ENCODE data around the gene ANKFY1.
"Not testable (repeated sequence)": the region's sequence is repeated elsewhere in the genome, so short reads cannot be mapped to it uniquely, and the experiment has no call there.

ANKFY1 gene

GRCh38 chr17:4152471-4152870 lies 111.3 kb downstream of the ANKFY1 start:
- DNase-seq: no peak

GRCh38 chr17:4150096-4150495 lies 113.7 kb downstream of the ANKFY1 start:
- DNase-seq: no peak

DNA sequence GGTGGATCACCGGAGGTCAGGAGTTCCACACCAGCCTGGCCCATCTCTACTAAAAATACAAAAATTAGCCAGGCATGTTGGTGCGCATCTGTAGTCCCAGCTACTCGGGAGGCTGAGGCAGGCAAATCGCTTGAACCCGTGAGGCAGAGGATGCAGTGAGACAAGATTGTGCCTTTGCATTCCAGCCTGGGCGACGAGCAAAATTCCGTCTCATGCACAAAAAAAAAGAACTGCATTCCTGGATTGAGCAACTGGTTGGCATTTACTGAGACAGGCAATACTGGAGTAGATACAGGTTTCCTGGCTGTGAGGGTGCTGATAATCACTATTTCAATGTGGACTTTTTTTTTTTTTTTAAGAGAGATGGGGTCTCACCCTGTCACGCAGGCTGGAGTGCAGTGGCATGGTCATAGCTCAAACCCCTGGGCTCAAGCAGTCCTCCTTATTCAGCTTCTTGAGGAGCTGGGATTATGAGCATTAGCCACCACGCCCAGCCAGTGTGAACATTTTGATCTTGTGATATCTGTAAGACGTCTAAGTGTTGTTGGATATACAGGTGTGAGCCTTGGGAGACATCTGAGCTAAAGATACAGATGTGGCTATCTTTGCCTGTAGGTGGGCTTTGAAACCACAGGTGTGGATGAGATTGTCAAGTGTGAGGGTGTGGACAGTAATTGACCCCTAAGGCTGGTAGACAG lies 115.0 kb downstream of the ANKFY1 start:
- DNase-seq: no peak

DNA sequence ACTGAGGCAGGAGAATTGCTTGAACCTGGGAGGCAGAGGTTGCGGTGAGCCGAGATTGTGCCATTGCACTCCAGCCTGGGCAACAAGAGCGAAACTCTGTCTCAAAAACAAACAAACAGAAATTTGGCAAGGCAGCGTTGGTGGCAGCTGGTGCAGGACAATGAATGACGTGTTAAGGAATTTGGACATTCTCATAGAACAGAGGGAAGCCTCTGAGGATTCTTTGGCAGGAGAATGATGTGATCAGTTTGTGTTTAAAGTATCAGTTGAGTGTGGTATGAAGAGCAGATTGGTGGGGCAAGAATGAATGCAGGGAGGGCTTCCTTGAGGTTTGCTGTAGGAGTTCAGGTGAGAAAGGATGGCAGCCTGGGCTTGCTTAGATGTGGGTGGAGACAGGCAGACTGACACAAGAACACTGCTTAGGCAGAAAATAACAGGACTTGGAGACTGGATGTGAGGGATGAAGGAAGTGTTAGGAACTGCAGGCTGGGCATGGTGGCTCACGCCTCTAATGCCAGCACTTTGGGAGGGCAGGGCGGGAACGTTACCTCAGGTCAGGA lies 115.9 kb downstream of the ANKFY1 start:
- no peak for DNase-seq

DNA sequence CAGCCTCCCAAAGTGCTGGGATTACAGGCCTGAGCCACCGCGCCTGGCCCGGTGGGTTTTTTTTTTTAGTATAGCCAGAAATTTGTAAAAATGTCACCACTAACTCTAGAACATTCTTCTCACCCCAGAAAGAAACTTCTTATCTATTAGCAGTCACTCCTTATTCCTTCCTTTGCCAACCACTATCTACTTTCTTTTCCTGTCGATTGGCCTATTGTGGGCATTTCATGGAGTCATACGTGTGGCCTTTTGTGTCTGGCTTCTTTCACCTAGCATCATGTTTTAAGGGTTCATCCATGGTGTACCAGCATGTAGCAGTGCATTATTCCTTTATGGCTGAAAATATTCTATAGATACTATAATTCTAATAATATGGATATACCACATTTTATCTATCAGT lies 117.1 kb downstream of the ANKFY1 start:
- no peak for DNase-seq

DNA sequence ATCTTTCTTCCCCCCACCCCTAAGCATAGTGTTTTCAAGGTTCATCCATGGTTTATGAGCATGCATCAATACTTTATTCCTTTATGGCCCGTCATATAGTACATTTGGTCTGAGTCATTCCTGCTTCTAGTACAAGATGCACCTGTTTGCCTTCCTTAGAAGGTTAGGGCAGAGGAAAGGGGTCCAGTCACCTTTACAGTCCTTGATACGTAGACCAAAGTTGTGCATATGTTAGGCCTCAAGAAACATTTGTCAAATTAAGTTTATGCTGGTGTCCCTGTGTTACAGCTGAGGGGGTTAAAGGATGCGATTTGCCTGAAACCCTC lies 119.4 kb downstream of the ANKFY1 start:
- DNase-seq: no peak

DNA sequence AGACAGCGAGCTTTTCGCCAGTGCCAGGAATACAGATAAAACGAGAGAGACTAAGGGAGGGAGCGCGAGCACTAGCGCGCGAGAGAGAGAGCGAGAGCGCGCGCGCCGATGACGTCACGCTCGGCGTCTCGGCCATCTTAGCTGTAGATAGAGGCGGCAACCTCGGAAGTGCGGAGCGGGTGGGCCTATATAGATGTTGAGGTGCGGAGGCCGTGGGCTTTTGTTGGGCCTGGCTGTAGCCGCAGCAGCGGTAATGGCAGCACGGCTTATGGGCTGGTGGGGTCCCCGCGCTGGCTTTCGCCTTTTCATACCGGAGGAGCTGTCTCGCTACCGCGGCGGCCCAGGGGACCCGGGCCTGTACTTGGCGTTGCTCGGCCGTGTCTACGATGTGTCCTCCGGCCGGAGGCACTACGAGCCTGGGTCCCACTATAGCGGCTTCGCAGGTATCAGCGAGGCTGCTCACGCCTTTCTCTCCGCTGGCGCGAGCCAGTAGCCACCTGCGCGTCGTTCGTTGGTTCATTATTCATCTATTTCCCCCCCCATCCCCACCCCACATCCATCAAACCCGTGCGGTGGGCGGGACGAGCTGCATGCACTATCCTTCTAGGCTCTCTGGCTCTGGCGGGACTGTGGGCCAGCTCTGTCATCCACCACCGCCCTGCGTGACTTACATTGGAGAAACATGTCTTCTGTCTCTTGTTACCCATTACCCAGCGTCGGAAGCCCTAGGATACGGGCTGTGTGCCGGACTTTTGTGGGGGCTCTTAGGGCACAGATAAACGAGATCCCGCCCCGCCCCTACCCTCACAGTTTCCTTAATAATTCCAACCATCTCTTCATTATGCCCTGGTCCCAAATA lies 120.0 kb downstream of the ANKFY1 start:
- DNase-seq: peak; percentile 58

DNA sequence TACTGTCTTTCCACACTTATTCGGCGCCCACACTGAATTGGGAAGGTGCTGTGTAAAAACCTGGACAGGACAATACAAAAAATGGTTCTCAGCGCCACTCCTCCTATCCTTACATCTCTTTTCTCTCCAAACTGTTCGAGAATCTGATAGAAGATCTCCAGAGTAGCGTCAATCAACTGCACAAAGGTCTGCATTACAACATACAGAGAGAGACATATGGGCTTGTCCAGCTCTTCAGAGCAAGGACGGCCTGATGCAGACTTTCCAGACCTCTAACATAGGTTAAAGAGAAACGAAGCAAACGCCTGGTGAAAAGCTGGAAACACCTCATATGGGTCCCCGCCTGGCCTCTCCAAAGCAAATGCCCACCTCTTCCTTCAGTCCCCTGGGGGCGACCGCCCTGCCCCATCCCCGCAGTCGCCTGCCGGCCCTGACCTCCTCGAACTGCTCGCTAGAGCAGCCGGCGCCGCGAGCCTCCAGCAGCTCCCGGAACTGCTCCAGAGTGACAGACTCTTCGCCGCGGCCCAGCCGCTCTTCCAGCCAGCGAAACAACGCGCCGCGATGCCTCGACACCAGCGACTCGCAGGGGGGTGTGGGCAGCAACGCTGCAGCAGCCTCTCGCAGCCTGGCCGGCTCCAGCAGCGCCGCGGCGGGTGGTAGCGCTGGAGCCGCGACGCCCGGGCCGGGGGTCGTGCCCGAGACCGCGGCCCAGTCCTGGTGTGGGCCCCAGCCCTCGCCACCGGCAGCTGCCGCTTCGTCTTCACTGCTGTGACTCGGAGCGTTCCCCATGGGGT lies 121.5 kb downstream of the ANKFY1 start:
- DNase-seq: no peak

DNA sequence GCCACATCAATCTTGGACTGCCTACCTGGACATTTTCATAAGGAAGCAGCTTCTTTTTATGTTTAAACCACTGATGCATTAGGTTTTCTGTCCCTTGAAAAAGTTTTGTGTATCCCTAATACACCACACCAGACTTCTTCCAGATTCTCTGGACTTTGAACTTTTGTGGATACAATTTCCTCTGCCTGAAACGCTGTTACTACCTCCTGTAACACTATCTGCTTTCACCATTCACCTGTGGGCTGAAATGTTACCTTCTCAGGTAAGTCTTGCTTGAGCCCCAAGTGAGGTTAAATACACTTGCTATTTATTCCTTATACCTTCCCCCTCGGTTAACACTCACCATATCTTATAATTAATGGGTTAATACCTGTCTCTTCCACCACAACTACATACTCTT lies 123.7 kb downstream of the ANKFY1 start:
- no peak for DNase-seq

DNA sequence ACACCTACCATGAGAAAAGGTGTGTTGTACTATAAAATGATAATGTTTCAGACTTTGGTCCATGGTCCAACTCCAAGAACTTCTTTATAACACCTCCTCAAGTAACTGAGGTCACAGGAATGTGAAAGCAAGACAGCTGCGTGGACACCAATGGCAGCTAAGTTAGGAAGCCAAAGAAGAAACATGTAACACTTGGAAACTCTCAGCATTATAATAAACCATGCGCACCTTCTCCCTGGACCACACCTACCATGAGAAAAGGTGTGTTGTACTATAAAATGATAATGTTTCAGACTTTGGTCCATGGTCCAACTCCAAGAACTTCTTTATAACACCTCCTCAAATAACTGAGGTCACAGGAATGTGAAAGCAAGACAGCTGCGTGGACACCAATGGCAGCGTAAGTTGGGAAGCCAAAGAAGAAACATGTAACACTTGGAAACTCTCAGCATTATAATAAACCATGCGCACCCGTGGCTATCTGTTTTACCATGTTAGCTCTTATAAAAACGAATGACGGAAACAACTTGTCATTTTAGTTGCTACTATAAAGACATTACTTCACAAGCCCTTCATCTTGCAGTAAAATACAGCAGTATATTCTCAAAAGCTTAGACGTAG lies 124.8 kb downstream of the ANKFY1 start:
- DNase-seq: not testable (repeated sequence)

DNA sequence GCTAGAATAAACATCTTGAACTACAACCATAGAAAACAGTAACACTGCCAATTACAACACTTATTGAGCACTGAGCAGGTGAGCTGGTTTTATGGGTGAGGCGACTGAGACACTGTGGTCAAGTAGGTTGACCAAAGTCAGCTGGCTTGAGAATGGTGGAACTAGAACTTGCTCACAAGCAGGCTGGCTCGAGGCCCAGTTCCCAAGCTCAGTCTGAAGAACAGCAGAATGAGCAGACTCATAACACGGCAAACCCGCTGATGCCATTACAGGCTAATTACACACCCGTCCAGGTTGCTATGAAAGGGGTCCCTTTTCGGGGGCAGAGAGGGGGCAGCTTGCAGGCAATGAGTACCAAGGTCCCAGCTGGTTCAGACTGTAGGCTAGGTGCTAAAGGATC lies 127.4 kb downstream of the ANKFY1 start:
- DNase-seq: no peak

- no peak for DNase-seq
These were observed 128.3 kb downstream of the ANKFY1 start for GRCh38 chr17:4135489-4135888.

DNA sequence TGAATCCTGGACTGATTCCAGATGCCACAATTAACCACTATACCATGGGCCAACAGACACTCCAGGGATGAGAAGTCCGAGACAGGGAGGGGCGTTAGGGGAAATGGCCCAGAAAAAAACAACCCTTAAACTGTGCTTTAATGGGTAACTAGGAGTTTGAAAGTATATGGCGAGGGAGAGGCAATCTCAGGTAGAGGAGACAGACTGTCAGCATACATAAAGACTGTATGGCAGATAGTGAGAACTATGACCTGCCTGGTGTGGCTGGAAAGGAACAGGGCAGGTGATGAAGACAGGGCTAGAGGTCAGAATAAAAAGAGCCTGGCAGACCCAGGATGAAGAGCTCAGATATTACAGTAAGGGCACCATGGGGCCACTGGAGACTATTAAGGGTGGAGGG lies 129.1 kb downstream of the ANKFY1 start:
- no peak for DNase-seq

GRCh38 chr17:4130715-4131114 lies 133.1 kb downstream of the ANKFY1 start:
- no peak for DNase-seq

GRCh38 chr17:4127555-4127954 lies 136.2 kb downstream of the ANKFY1 start:
- DNase-seq: no peak

DNA sequence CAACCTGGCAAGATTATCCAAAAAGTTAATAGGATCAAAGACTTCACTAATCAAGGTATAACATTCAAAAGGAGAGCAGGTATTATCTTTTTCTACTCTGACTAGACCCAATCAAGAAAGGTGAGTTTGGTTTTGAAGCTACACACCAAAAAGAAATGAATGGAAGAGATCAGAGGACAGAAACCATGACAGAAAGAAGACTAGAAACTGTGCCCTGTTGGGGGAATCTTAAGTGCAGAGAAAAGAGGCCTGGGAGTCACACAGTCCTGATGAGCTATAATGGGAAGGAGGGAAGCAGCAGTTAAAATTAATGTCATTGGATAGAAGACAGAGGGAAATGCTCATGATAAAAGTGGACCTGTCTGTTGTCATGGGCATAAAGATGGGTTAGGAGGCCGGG lies 138.2 kb downstream of the ANKFY1 start:
- DNase-seq: no peak

- no peak for DNase-seq
These were observed 138.8 kb downstream of the ANKFY1 start for GRCh38 chr17:4124999-4125398.

GRCh38 chr17:4120332-4120731 lies 143.4 kb downstream of the ANKFY1 start:
- DNase-seq: no peak

- no peak for DNase-seq
These were observed 144.5 kb downstream of the ANKFY1 start for GRCh38 chr17:4119299-4119698.

GRCh38 chr17:4118015-4118743 lies 145.6 kb downstream of the ANKFY1 start:
- DNase-seq: no peak

GRCh38 chr17:4116516-4116915 lies 147.3 kb downstream of the ANKFY1 start:
- no peak for DNase-seq
